Transverse colon (tissue), 3 donors: Measurements from ENCODE around the gene SLC39A11.

ENCODE experiments used
- EP300 ChIP-seq: sonication (generic); formaldehyde crosslinking; IDR thresholded peaks from one replicate; pipeline ENCODE4 v1.6.1; 2017; ENCODE audit warnings: antibody characterized with exemption, low read depth
- POLR2A ChIP-seq: fragments of 450-650 bp; IDR thresholded peaks from one replicate; pipeline ENCODE4 v1.6.1; 2016; ENCODE audit warnings: antibody characterized with exemption, mild to moderate bottlenecking, moderate library complexity
- TF ChIP-seq, protein P1 (sequence below), 5 experiments: fragments of 200-600 bp in 3 of 5; fragments of 450-650 bp in 2 of 5; sonication (generic) in 3 of 5; IDR thresholded peaks; 1 replicate in 2 of 5; 2 replicates in 3 of 5; pipeline ENCODE4 v1.5.1; 2016 to 2017; ENCODE audit warnings: antibody characterized with exemption in 5 of 5, inconsistent platforms in 3 of 5, mild to moderate bottlenecking in 2 of 5, moderate library complexity in 1 of 5

DNA sequence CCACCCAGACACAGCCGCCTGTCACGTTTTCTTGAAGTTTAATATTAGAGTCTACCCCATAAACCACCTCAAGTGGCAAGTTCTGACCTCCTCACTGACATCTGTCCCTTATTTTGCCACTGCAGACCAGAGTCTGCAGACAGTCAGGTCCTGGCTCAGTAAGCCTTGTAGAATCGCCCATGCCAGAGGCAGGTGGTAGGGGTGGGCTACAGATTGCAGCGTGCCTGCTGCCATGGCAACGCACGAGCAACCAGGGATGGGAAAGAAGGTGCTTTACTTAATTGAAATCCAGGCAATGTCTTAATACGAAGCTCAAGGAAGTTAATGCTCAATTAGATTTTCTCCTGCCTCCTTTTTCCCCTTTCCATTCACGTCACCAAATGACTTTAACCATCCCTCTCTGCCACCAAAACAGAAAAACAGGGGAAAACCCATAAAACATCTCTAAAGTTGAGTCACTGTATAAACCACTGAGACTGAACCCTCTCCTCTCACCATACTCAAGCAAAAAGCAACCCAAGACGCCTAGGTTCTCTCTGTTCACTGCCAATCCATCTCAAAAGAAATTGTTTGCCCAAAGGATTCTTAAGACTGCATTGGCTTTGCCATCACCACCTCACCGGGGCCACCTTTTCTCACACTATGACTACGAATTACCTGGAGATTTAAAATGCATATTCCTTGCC is 228.8 kb downstream of the SLC39A11 start:
- TF ChIP-seq, protein P1, sequence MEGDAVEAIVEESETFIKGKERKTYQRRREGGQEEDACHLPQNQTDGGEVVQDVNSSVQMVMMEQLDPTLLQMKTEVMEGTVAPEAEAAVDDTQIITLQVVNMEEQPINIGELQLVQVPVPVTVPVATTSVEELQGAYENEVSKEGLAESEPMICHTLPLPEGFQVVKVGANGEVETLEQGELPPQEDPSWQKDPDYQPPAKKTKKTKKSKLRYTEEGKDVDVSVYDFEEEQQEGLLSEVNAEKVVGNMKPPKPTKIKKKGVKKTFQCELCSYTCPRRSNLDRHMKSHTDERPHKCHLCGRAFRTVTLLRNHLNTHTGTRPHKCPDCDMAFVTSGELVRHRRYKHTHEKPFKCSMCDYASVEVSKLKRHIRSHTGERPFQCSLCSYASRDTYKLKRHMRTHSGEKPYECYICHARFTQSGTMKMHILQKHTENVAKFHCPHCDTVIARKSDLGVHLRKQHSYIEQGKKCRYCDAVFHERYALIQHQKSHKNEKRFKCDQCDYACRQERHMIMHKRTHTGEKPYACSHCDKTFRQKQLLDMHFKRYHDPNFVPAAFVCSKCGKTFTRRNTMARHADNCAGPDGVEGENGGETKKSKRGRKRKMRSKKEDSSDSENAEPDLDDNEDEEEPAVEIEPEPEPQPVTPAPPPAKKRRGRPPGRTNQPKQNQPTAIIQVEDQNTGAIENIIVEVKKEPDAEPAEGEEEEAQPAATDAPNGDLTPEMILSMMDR (IDR thresholded peaks at IDR 0.05) = no peak
- TF ChIP-seq POLR2A = no peak
- no peak for TF ChIP-seq EP300
